Ascending aorta (tissue), 2 donors: ENCODE results near the gene P2RY8. TPM values are rescaled to one million over a fixed set of nuclear protein-coding genes. Genes with fewer than 3 reads are reported as not detected.

Experiments used
- DNase-seq, 2 donors: peaks; one replicate each; pipeline ENCODE4 v3.0.0-alpha.2; 2019; ENCODE audit warnings: low spot score in 2 of 2
- H3K27ac ChIP-seq, 2 donors: fragments of 200-600 bp; sonication (generic); one replicate each; pipeline ENCODE4 v1.5.1; 2016 to 2017; ENCODE audit warnings: mild to moderate bottlenecking in 1 of 2
- H3K27me3 ChIP-seq: fragments of 200-600 bp; sonication (generic); one replicate; pipeline ENCODE4 v1.5.1; 2017
- H3K36me3 ChIP-seq, 2 donors: fragments of 200-600 bp; sonication (generic); one replicate each; pipeline ENCODE4 v1.5.1; 2016
- H3K4me1 ChIP-seq, 2 donors: fragments of 200-600 bp; sonication (generic); one replicate each; pipeline ENCODE4 v1.5.1; 2016 to 2017; ENCODE audit warnings: mild to moderate bottlenecking in 1 of 2
- H3K4me3 ChIP-seq, 2 donors: fragments of 200-600 bp; sonication (generic); one replicate each; pipeline ENCODE4 v1.5.1; 2016 to 2017; ENCODE audit warnings: mild to moderate bottlenecking in 1 of 2
- H3K9me3 ChIP-seq, 2 donors: fragments of 200-600 bp; sonication (generic); one replicate each; pipeline ENCODE4 v1.5.1; 2016
- CTCF ChIP-seq, 3 experiments: fragments of 200-600 bp in 2 of 3; fragments of 450-650 bp in 1 of 3; sonication (generic) in 2 of 3; IDR thresholded peaks; one replicate each; pipeline ENCODE4 v1.5.1; 2016 to 2019; ENCODE audit warnings: antibody characterized with exemption in 3 of 3, mild to moderate bottlenecking in 1 of 3, moderate library complexity in 1 of 3
- intact Hi-C: fragments of 100-400 bp; cut with DNase I; formaldehyde crosslinking; loops from one replicate; pipeline ENCODE4 v1.15.1; 2023
- total RNA-seq: library from RNA; depleted of rRNA; stranded (reverse); fragments of >200 nt; gene quantifications from one replicate; pipeline ENCODE4 v1.1.0, GENCODE V29; 2016

Gene P2RY8
- total RNA-seq, 1 donor from 2014 or later: 2.2 TPM

- H3K4me1 ChIP-seq: no peaks in the 10 kb centered on the region
- H3K27ac ChIP-seq: no peak overlapping the region
- no peak for TF ChIP-seq CTCF (IDR thresholded peaks at IDR 0.05)
- H3K36me3 ChIP-seq: peaks cover 49 to 75% of the 10 kb centered on the region in 2 donors
- no peak overlapping the region for H3K4me3 ChIP-seq
- no peak for DNase-seq
- no peaks in the 10 kb centered on the region for H3K27me3 ChIP-seq
- intact Hi-C loops: no loop called here
- peaks cover 0 to 7% of the 10 kb centered on the region in 2 donors for H3K9me3 ChIP-seq
These were observed 119.8 kb downstream of the P2RY8 start for GRCh38 chrX:1416965-1417760.

GRCh38 chrX:1416327-1416784 lies 120.6 kb downstream of the P2RY8 start:
- Histone ChIP-seq H3K9me3 (peaks cover 0 to 4% of the 10 kb centered on the region in 2 donors), H3K36me3 (peaks cover 41 to 74% of the 10 kb centered on the region in 2 donors)
- no peak for DNase-seq

More at GRCh38 chrX:1416327-1416784, 120.6 kb downstream of the P2RY8 start:
- Histone ChIP-seq H3K27ac (no peak overlapping the region), H3K27me3 (no peaks in the 10 kb centered on the region), H3K4me3 (no peak overlapping the region), H3K4me1 (no peaks in the 10 kb centered on the region)
- TF ChIP-seq CTCF (IDR thresholded peaks at IDR 0.05): no peak
- intact Hi-C loops: no loop called here

Other genes with a start within 250 kb of the P2RY8 start
- 71.9 TPM for gene IL3RA, start 200.4 kb downstream of the P2RY8 start, total RNA-seq
- 535 TPM for gene SLC25A6, start 145.1 kb downstream of the P2RY8 start, total RNA-seq
- gene ASMTL, start 84.3 kb downstream of the P2RY8 start, total RNA-seq: 27.1 TPM
- 74.0 TPM for gene AKAP17A, start 54.4 kb upstream of the P2RY8 start, total RNA-seq
- 37.5 TPM for gene ASMT, start 77.9 kb upstream of the P2RY8 start, total RNA-seq